Endometrial microvascular endothelial cells (primary cell): Measurements from ENCODE around the gene FBXW11. TPM values are rescaled to one million over a fixed set of nuclear protein-coding genes. Genes with fewer than 3 reads are reported as not detected.
"Not testable (repeated sequence)": the region's sequence is repeated elsewhere in the genome, so short reads cannot be mapped to it uniquely, and the experiment has no call there.

Source experiments
- in situ Hi-C: cut with HindIII; loops from 2 replicates; pipeline ENCODE4 v1.10.0; 2017; ENCODE audit warnings: low sequenced_read_pairs, low pct_unique_long_range_greater_than_20kb; ENCODE audit errors: inconsistent ontology term
- total RNA-seq: library from RNA; depleted of rRNA; stranded (reverse); fragments of >200 nt; gene quantifications from one replicate; pipeline ENCODE4 v1.2.3, GENCODE V29; 2015; ENCODE audit errors: inconsistent ontology term

FBXW11 gene
- total RNA-seq, 1 donor from 2014 or later = 39.5 TPM

DNA sequence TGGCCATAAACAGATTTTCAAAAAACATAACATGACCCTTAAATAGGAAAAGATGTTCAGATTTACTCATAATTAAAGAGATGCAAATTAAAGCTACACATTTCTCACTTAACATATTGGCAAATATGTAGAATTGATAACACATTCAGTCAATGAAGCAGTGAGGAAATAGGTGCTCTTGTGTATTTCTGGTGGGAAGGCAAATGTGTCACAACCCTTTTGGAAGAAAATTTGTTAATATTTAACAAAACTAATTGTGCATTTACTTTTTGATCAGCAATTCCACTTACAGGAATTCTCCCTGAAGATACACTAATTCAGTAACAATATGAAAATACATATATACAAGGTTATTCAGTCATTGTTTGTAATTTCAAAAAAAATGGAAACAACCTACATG lies 68.1 kb downstream of the FBXW11 start:
- in situ Hi-C loops = no loop called here

DNA sequence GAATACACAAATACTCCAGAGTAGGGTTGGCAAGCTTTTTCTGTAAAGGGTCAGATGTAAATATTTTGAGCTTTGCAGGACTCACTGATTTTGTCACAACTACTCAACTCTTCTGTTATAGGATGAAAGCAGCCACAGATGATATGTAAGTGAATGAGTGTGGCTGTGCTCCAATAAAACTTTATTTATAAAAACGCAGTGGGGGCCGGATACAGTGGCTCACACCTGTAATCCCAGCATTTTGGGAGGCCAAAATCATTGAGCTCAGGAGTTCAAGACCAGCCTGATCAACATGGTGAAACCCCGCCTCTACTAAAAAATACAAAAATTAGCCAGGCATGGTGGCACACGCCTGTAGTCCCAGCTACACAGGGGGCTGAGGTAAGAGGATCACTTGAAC lies 69.1 kb downstream of the FBXW11 start:
- in situ Hi-C loops = no loop called here

DNA sequence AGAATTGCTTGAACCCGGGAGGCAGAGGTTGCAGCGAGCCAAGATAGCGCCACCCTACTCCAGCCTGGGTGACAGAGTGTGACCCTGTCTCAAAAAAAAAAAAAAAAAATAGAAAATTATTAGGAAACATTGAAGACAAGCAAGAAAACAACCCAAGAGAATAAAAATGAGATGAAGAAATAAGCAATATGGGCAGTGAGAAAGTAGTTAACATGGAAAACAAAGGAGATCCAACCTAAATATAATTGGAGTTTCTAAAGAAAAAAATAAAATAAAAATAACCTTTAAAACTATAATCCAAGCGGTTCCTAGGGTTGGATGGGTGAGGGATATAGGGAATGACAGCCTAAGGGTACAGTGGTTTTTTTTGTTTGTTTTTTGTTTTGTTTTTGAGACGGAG lies 71.9 kb downstream of the FBXW11 start:
- in situ Hi-C loops = no loop called here

DNA sequence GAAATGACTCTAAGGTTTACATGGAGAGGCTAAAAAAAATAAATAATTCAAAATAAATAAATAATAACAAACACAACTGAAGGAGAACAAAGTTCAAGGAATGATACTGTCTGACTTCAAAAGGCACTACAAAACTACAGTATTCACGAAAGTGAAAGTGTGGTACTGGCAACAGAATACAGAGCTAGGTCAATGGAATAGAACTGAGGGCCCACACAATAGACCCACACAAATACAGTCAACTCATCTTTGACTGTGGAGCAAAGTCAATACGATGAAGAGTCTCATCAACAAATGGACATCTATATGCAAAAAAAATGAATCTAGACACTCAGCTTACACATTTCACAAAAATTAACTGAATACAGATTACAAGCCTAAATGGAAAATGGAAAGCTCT lies 75.3 kb downstream of the FBXW11 start:
- in situ Hi-C loops = no loop called here

DNA sequence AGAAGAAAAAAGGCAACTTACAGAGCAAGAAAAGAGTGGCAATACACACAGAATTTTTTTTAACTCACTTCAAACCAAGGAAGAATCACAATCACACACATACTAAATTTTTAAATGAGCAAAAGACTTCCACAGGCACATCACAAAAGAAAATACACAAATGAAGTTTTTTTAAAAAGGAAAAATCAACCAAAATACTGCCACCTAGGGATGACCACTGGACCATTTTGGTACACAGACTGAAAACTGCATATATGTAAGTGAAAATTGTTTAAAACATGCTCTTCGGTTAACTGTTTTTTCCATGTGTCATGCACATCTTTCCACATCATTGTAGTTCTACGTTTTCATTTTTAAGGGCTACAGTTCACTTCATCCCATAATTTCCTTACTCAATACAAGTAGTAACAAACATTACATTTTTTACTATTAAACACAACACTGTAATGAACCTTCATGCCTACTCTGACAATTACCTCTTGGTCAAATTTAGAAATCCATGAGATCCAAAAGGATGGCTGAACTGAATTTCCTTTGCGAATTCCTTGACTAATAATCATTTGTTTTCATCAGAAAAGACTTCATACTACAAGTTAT lies 79.0 kb downstream of the FBXW11 start:
- in situ Hi-C loops = no loop called here

DNA sequence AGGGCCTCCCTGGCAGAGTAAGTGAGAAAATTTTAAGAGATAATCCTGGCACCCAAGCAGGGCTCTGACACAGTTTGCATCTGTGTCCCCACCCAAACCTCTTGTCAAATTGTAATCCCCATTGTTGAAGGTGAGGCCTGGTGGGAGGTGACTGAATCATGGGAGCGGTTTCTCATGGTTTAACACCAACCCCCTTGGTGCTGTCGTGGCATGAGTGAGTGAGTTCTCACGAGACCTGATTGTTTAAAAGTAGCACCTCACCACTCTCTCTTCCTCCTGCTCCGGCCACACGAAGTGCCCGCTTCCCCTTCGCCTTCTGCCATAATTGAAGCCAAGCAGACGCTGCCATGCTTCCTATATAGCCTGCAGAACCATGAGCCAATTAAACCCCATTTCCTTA lies 80.1 kb downstream of the FBXW11 start:
- in situ Hi-C loops = no loop called here

DNA sequence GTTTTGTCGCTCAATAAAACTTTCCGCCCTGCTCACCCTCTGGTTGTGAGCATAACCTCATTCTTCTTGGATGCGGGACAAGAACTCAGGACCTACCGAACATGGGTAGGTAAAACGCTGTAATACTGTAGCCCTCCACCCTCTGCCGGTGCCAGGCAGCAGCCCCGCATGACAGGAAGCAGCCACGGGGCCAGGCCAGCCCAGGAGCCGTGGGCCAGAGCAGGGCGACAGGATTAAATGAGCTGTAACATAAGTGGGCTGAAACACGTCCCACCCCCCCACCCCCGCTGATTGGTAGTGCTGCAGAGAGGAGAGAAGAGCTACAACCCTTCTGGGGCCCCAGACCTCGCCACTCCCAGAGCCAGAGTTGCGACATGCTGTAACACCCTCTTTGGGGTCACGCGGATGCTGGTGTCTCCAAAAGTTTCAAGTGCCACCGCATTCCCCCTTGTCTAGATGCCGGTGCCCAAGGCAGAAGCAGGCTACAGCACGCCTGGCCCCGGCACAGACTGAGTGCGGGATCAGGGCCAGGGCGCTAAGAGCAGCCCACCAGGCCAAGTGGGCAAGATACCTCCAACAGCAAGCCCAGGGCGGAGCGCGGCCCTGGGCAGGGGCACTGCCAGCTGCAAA lies 81.8 kb downstream of the FBXW11 start:
- in situ Hi-C loops = no loop called here

DNA sequence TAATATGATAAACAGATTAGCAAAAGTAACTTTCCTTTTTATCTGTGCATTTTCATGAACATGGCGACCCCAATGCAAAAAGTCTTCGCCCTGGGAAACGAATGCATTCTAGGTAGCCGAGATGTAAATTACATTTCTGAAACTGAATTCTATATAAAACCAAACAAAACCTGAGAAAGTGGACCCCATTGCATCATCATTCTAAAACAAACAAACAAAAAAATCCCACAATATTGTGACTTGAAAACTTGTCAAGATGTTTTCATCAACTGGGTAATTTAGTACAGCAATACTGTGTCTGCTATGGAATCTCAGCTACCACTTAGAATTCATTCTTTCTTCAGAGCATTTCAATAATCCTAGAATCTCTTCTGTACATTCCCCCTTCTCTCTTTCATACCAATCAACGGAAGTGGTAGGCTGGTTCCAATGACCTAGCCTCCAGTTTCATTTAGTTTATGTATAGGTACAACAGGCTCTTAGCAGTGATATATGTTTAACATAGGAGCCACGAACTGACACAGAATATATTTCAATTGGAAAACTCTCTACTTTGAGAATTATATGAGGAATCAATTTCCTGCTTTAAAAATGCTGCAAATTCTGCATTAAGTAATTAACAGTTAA lies 85.6 kb downstream of the FBXW11 start:
- in situ Hi-C loops = no loop called here

DNA sequence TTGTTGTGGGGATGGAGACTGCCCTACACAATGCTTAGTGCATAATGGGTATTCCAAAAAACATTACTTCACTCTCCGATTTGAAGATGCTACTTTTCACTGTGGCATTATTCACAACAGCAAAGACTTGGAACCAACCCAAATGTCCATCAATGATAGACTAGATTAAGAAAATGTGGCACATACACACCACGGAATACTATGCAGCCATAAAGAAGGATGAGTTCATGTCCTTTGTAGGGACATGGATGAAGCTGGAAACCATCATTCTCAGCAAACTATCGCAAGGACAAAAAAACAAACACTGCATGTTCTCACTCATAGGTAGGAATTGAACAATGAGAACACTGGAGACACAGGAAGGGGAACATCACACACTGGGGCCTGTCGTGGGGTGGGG lies 90.7 kb downstream of the FBXW11 start:
- in situ Hi-C loops = not testable (repeated sequence)

DNA sequence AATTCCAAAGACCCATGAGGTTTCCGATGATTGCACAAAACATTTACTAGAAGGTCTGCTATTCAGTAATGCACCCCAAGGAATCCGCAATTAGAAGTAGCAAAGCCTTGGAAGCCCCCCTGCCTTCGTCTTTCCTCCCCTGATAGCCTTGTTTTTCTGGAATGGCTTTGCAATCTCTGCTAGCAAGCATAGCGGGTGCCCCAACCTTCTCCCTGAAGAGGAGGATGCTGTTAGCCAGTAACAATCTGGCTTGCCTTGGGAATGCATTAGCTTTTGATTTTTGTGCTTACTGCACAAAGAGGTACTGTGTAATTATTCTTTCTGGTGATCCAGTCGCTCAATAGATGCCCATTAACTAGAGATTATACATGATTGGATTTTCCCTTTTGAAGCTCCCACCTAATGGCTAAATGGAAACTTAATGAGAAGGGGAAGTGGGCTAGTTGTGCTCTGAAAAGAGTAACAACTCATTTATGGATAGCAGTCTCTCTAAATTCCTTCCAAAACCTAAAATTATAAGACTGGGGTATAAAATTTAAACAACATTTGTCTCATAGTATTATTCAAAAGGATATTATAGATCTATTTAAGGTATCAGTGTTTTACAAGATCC lies 91.6 kb downstream of the FBXW11 start:
- in situ Hi-C loops = no loop called here

DNA sequence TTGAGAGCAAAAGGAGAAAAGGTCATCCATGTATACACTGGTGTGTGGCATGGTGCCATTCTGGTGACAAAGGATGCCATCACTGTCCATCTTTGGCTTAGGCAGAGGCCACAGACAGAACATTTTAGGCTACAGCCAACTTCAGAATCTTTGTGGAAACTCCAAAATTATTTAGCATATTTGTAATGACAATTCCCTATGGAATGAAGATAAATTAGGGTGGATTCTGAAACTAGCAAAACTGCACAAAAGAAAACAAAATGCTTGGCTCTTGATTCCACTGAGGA lies 92.5 kb downstream of the FBXW11 start:
- in situ Hi-C loops = no loop called here

DNA sequence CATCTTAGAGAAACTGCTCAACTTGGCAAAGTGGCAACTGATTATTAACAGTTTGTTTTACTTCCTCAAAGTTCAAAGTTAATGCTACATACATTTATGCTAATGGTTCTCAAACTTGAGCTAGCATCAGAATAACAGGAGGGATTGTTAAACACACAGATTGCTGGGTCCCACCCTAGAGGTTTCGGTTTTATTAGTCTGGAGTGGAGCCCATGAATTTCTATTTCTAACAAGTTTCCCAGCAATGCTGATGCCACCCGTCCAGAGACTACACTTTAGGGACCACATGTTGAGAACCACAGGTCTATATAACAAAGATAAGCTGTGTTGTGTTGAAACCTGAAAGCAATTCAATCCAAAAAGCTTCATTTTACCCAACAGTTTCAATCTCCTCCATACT lies 95.3 kb downstream of the FBXW11 start:
- in situ Hi-C loops = no loop called here

DNA sequence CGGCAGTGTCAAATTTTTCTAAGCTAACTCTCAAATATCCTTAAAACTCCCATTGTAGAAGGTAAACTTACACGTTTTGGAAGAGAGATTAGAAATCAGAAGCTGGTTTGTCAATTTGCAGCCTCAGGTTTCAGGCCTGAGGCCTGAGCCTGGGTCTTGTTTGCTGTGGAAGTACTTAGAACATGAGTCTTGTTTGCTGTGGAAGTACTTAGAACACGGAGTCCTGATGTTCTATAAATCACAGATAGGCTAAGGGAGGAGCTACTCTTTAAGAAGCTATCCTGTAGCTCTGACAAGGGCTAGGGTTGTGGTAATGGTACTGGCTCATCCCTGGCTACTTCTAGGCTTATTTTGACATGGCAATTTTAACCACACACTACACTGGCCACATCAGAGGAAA lies 97.8 kb downstream of the FBXW11 start:
- in situ Hi-C loops = no loop called here

DNA sequence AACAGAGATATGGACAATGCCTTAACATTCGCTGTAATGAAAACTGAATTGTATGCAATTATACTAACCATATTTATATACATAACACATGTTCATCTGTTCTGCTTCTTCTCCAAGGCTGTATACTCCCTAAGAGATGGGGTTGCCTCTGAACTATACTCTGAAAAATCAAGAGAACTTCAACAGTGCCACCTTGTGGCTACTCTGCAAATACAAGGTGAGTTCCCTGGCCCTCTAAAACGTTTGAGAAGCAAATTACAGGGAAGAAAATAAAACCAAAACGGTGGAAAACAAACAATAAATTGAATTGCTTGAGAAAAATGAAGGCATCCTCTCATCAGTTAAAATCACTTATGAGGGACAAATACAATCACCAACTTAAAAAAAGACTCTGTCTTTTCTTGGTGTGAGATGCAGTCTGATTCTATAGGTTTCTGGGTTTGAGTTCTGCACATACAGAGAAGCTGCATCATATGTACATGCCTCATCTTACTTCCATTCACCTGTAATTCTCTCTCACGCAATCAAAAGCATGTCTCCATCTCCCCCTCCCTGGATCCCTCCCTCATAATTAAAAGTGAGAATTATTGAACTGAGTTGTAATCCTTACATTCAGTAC lies 98.6 kb downstream of the FBXW11 start:
- in situ Hi-C loops = no loop called here

DNA sequence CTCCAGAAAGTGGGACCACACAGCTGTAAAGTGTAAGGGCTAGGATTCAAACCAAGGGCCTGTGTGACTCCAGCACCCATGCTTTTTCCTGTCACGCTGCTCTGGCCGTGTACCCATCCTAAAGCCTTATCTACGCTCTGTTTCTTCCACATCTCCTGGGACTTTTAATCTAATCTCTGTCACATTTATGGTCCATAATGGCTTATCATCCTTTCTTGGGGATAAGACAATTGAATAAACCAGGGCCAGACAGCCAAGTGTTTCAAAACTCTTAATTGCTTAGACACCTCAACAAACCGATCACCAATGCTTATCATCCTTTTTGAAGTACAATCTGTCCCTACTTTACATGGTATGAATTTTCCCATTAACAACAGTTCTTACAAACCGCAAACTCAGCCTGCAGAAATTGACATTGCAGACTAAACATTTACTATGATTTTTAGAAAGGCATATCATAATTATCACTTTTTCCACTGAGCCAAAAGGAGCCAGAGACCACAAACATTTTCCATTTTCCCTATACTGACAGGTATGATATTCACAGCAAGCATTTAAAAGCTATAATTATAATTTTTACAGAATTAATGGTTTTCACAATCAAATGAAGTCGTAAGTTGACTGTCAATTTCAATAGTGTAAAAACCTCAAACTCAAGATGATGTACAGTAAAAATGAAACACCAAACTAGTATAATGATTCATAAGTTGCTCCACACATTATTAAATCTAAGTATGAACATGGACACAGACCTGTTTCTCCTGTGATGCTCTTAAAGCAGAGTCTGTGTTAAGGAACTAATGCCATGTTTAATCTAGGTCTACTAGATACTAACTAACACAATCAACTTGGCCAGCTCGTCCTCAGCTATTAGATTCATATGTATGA lies 99.5 kb downstream of the FBXW11 start:
- in situ Hi-C loops = no loop called here

DNA sequence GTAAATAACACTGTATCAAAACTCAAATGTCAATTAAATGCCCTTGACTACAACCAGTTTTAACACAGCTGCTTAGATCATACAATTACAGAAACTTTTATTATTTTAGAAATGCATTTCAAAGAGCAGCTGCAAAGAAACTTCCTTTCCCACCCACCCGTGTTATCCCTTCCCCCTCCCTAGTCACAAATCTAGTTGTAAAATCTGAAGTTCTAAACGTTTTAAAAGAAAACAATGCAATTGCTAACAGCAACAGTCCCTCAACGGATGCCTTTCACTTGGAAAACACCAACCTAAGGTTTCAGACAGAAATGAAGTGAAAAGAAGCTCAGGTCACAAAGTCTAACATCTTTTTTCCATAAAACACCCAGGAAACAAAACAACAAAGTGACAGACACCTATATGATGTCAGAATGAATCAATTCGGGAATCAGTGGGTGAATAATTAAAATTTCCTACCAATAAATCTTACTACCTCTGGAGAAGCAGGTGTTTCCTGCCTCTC lies 100.3 kb downstream of the FBXW11 start:
- in situ Hi-C loops = no loop called here

DNA sequence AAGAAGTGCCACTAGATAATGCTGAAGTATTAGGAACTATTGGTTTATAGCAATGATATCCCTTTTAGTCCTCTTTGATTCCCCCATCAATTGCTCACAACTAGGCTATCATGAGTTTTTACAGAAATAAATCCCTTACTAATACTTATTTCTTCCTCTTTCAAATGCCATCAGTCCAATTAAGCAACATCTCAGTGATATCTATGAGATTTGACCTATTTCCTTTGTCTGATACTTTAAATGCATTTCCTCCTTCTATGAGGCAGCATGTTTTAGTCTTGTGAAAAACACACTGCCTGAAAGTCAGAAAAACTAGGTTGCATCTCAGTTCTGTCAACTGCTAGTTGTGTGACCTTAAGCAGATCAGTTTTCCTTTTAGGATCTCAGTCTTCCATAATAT lies 101.6 kb downstream of the FBXW11 start:
- in situ Hi-C loops = no loop called here

DNA sequence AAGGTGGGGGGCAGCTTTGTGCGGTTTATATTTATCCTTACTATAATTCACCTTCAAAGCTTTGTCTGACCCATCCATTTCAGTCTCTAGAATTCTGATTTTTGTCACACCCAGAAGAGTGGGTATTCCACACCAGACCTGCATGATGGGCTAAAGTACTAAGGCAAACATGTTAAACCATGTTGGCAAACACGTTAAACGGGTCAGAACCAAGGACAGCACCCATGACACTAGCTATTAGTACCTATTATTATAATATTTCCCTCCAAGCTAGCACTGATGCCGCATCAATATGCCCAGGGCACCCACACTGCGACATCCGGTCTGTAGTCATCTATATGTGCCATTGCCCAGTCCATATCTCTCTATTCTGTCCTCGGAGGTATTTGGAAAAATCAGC lies 104.7 kb downstream of the FBXW11 start:
- in situ Hi-C loops = no loop called here

DNA sequence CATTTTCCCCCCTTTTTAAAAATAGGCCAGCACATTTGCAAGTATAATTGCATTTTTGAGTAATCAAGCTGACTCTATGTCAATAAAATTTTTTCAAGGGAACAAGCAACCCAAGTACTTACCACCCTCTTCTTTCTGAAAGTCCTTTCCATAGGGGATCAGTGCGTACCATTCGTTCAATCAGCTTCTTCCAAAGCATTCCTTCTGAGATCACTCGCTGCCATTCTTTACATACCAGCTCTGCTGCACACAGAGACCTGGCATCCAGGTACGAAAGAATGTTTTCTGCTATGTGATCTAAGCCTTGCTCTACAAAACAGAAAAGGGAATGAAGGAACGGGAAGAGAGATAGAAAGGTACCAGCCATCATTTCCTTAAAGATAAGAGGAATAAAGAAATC lies 106.6 kb downstream of the FBXW11 start:
- in situ Hi-C loops = no loop called here
